Daoy (cell line): ENCODE data around the gene C1orf21. TPM values are rescaled to one million over a fixed set of nuclear protein-coding genes. Genes with fewer than 3 reads are reported as not detected.

ENCODE experiments used
- DNase-seq: peaks from one replicate; pipeline ENCODE4 v3.0.0-alpha.2; 2015; ENCODE audit warnings: low read depth
- total RNA-seq: library from RNA; depleted of rRNA; stranded (reverse); fragments of >200 nt; shearing (Covaris generic); gene quantifications from 2 replicates; pipeline ENCODE4 v1.2.3, GENCODE V29; 2014

Gene C1orf21
- total RNA-seq, 1 experiment from 2014 or later, result 17.8 TPM

GRCh38 chr1:184447651-184448185, 60.9 kb downstream of the C1orf21 start:
- no peak for DNase-seq

- no peak for DNase-seq
Measured at GRCh38 chr1:184449916-184450315, 63.1 kb downstream of the C1orf21 start.

- DNase-seq, result no peak
Measured at GRCh38 chr1:184455786-184456185, 69.0 kb downstream of the C1orf21 start.

- DNase-seq, result no peak
Measured at GRCh38 chr1:184456189-184456588, 69.4 kb downstream of the C1orf21 start.

- no peak for DNase-seq
Measured at GRCh38 chr1:184457500-184457899, 70.7 kb downstream of the C1orf21 start.

GRCh38 chr1:184461321-184461720, 74.5 kb downstream of the C1orf21 start:
- no peak for DNase-seq

GRCh38 chr1:184462155-184462554, 75.3 kb downstream of the C1orf21 start:
- DNase-seq, result no peak

GRCh38 chr1:184462990-184463389, 76.2 kb downstream of the C1orf21 start:
- DNase-seq, result no peak

GRCh38 chr1:184463680-184464079, 76.9 kb downstream of the C1orf21 start:
- no peak for DNase-seq

- DNase-seq, result no peak
Measured at GRCh38 chr1:184464757-184465156, 77.9 kb downstream of the C1orf21 start.

GRCh38 chr1:184465489-184466146, 78.8 kb downstream of the C1orf21 start:
- no peak for DNase-seq

- no peak for DNase-seq
Measured at GRCh38 chr1:184467295-184467694, 80.5 kb downstream of the C1orf21 start.

- DNase-seq, result no peak
Measured at GRCh38 chr1:184469396-184469795, 82.6 kb downstream of the C1orf21 start.

GRCh38 chr1:184471686-184472085, 84.9 kb downstream of the C1orf21 start:
- no peak for DNase-seq

- no peak for DNase-seq
Measured at GRCh38 chr1:184472136-184472535, 85.3 kb downstream of the C1orf21 start.

- no peak for DNase-seq
Measured at GRCh38 chr1:184473176-184473966, 86.5 kb downstream of the C1orf21 start.

GRCh38 chr1:184476187-184476586, 89.4 kb downstream of the C1orf21 start:
- DNase-seq, result no peak

GRCh38 chr1:184479435-184480167, 92.8 kb downstream of the C1orf21 start:
- no peak for DNase-seq

- no peak for DNase-seq
Measured at GRCh38 chr1:184480736-184481135, 93.9 kb downstream of the C1orf21 start.

- DNase-seq, result no peak
Measured at GRCh38 chr1:184482136-184482535, 95.3 kb downstream of the C1orf21 start.

- DNase-seq, result no peak
Measured at GRCh38 chr1:184483101-184483683, 96.4 kb downstream of the C1orf21 start.
